Smooth muscle cell (in vitro differentiated cells): ENCODE results near the gene RHEB. TPM values are rescaled to one million over a fixed set of nuclear protein-coding genes. Genes with fewer than 3 reads are reported as not detected.
A peak's percentile ranks its signal among the peaks of the same experiment; 100 is the strongest.

Experiments
- DNase-seq: peaks from one replicate; lab custom pipeline; 2025; ENCODE audit not compliant: unreplicated experiment; lab: John Stamatoyannopoulos, UW
- H2AFZ ChIP-seq: fragments of 200-600 bp; sonication (generic); 2 replicates; pipeline ENCODE4 v1.6.0; 2016; ENCODE audit warnings: antibody characterized with exemption, low read depth, mild to moderate bottlenecking
- H3F3A ChIP-seq: fragments of 200-600 bp; sonication (generic); 2 replicates; pipeline ENCODE4 v1.6.0; 2017; ENCODE audit warnings: antibody characterized with exemption, low read depth
- H3K27ac ChIP-seq: fragments of 200-600 bp; sonication (generic); 2 replicates; pipeline ENCODE4 v1.5.1; 2016; ENCODE audit warnings: low read depth, mild to moderate bottlenecking
- H3K27me3 ChIP-seq: fragments of 200-600 bp; sonication (generic); 2 replicates; pipeline ENCODE4 v1.6.1; 2016; ENCODE audit warnings: low read depth, mild to moderate bottlenecking
- H3K36me3 ChIP-seq: fragments of 200-600 bp; sonication (generic); 2 replicates; pipeline ENCODE4 v1.5.1; 2016; ENCODE audit warnings: low read depth
- H3K4me1 ChIP-seq: fragments of 200-600 bp; sonication (generic); 2 replicates; pipeline ENCODE4 v1.5.1; 2016; ENCODE audit warnings: low read depth
- H3K4me2 ChIP-seq: fragments of 200-600 bp; sonication (generic); 2 replicates; pipeline ENCODE4 v1.6.0; 2016; ENCODE audit warnings: mild to moderate bottlenecking
- H3K4me3 ChIP-seq: fragments of 200-600 bp; sonication (generic); 2 replicates; pipeline ENCODE4 v1.5.1; 2016; ENCODE audit warnings: mild to moderate bottlenecking
- H3K79me2 ChIP-seq: fragments of 200-600 bp; sonication (generic); 2 replicates; pipeline ENCODE4 v1.6.0; 2016; ENCODE audit warnings: low read depth, mild to moderate bottlenecking
- H3K9ac ChIP-seq: fragments of 200-600 bp; sonication (generic); 2 replicates; pipeline ENCODE4 v1.6.0; 2016; ENCODE audit warnings: low read depth
- H3K9me3 ChIP-seq: fragments of 200-600 bp; sonication (generic); replicated peaks from 2 replicates; pipeline ENCODE4 v1.5.1; 2016; ENCODE audit warnings: low read depth
- H4K20me1 ChIP-seq: fragments of 200-600 bp; sonication (generic); 2 replicates; pipeline ENCODE4 v1.6.0; 2016; ENCODE audit warnings: low read depth
- WGBS: methylation state at CpG from one replicate; pipeline ENCODE4 v1.1.7; 2016; ENCODE audit warnings: low lambda C conversion rate; 5-methylcytosine and 5-hydroxymethylcytosine counted together
- polyA plus RNA-seq: library from polyadenylated mRNA; unstranded; fragments of >200 nt; fragmentation: Nextera tagmentation; extraction: Ambion mirVana; gene quantifications from 2 replicates; pipeline ENCODE4 v1.2.1, GENCODE V29; 2016
- total RNA-seq: library from RNA; depleted of rRNA; stranded (reverse); fragments of >200 nt; gene quantifications from 2 replicates; pipeline ENCODE4 v1.2.3, GENCODE V29; 2014
- TF ChIP-seq, protein P1 (sequence below): fragments of 200-600 bp; sonication (generic); IDR thresholded peaks from 2 replicates; pipeline ENCODE4 v1.5.1; 2017; ENCODE audit warnings: borderline replicate concordance, mild to moderate bottlenecking, antibody characterized with exemption; ENCODE audit not compliant: insufficient read depth, poor library complexity, severe bottlenecking

Gene RHEB
- total RNA-seq: 105 and 151 TPM in 2 replicates
- polyA plus RNA-seq: 115 and 118 TPM in 2 replicates

DNA sequence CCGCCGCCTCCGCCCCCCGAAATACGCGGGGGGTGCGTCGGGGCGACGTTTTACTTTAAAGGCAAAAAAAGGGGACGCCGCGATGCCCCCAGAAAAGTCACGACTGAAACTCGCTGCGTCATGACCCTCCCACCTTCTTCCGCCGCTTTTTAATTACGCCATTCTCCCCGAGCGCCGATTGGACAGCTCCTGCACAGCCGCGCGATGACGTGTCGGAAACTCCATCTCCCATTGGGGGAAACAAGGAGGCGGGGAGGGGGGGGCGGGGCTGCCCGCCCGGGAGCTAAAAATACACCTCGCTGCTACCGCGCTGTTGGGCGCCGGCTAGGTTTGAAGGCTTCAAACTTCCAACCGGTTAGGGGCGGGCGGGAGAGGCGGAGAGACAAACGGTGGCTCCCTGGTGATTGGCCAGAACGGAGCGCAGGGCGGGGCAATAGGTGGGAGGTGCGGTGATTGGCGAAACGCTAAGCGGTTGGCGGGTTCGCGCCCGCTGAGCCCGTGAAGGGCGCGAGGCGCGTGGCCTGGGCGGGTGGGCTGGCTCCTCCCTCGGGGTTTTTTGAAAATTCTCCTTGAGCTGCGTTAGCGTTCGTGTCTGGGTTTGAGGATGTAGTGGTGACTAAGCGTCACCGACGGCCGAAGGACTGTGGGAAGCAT is at the start of gene RHEB:
TSS of gene RHEB (minus strand) at position 131 of the 654 bp plus-strand sequence. CDS start 384 bp downstream, outside the sequence.
- Histone ChIP-seq H3K27ac (peak within 1 kb of the TSS; percentile 97), H3K4me3 (peak within 1 kb of the TSS; percentile 94), H3K27me3 (no peaks in the 10 kb centered on the region), H3K79me2 (peaks cover 41% of the 10 kb centered on the region), H4K20me1 (peaks cover 40% of the 10 kb centered on the region), H3K9me3 (no peaks in the 10 kb centered on the region), H3F3A (no peaks in the 10 kb centered on the region), H2AFZ (peak within 1 kb of the TSS; percentile 85), H3K36me3 (no peaks in the 10 kb centered on the region), H3K4me2 (peak within 1 kb of the TSS; percentile 100), H3K9ac (peak within 1 kb of the TSS; percentile 97), H3K4me1 (no peaks in the 10 kb centered on the region)
- peak; percentile 97 for DNase-seq
- TF ChIP-seq, protein P1, sequence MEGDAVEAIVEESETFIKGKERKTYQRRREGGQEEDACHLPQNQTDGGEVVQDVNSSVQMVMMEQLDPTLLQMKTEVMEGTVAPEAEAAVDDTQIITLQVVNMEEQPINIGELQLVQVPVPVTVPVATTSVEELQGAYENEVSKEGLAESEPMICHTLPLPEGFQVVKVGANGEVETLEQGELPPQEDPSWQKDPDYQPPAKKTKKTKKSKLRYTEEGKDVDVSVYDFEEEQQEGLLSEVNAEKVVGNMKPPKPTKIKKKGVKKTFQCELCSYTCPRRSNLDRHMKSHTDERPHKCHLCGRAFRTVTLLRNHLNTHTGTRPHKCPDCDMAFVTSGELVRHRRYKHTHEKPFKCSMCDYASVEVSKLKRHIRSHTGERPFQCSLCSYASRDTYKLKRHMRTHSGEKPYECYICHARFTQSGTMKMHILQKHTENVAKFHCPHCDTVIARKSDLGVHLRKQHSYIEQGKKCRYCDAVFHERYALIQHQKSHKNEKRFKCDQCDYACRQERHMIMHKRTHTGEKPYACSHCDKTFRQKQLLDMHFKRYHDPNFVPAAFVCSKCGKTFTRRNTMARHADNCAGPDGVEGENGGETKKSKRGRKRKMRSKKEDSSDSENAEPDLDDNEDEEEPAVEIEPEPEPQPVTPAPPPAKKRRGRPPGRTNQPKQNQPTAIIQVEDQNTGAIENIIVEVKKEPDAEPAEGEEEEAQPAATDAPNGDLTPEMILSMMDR: no peak
- 3% methylated on average over 48 of the region's 66 CpGs for WGBS

- no peak for DNase-seq
- H3K79me2 ChIP-seq: no peaks in the 10 kb centered on the region
- H2AFZ ChIP-seq: no peak overlapping the region
- H3K27ac ChIP-seq: peak overlapping the region; percentile 9
- WGBS: 51% methylated on average over 8 of the region's 8 CpGs
- H3K4me2 ChIP-seq: no peak overlapping the region
- TF ChIP-seq, protein P1: no peak
- H3K27me3 ChIP-seq: no peaks in the 10 kb centered on the region
- H3K4me3 ChIP-seq: no peak overlapping the region
- no peak overlapping the region for H3K9ac ChIP-seq
- H3K9me3 ChIP-seq: no peaks in the 10 kb centered on the region
- no peaks in the 10 kb centered on the region for H3K4me1 ChIP-seq
- H4K20me1 ChIP-seq: no peaks in the 10 kb centered on the region
- no peaks in the 10 kb centered on the region for H3F3A ChIP-seq
- no peaks in the 10 kb centered on the region for H3K36me3 ChIP-seq
These were observed 47.2 kb upstream of the RHEB start for GRCh38 chr7:151566897-151567320.

DNA sequence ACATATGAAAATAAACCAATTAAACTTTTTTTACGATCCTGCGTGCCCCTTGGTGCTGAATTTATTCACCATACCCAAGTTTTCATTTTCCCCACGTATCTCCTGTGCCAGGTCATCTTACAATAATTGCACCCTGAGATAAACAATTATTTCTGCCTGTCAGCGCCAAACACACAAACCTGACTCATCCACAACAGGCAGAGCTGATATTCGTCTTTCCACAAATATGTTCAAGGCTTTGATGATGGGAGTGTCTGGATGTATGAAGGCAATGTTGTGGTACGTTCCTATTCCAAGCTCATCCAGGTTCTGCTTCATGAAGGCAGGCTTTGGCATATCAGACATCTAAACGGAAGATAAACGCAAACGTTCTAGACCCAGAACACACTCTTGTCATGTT is 45.8 kb upstream of the RHEB start:
- no peak for DNase-seq
- Histone ChIP-seq H3K36me3 (no peaks in the 10 kb centered on the region), H2AFZ (no peak overlapping the region), H3K4me2 (no peak overlapping the region), H3K27ac (no peak overlapping the region), H3K79me2 (no peaks in the 10 kb centered on the region), H4K20me1 (no peaks in the 10 kb centered on the region), H3K27me3 (no peaks in the 10 kb centered on the region), H3F3A (no peaks in the 10 kb centered on the region), H3K4me3 (no peak overlapping the region), H3K9ac (no peak overlapping the region), H3K4me1 (no peaks in the 10 kb centered on the region), H3K9me3 (no peaks in the 10 kb centered on the region)
- WGBS: 70% methylated on average over 9 of the region's 9 CpGs
- TF ChIP-seq, protein P1: no peak

DNA sequence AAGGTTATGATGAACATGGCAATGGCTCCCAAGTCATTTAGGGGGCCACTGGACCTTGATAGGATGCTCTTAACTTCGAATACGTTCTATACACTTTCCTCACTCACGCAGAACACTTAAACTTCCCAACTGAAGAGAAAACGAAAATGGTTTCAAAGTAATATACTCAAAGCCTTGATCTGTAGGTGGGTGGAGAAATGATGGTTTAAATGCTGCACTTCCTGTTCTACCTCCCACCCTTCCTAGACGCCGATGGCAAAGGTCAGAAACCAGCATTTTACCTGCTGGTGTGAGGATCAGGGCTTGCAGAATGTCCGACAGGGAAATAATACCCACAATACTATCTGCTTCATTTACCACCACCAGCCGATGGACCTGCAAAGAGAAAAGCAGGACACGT is 40.5 kb upstream of the RHEB start:
- Histone ChIP-seq H3K4me1 (no peaks in the 10 kb centered on the region), H3K9ac (no peak overlapping the region), H3K79me2 (no peaks in the 10 kb centered on the region), H3K4me2 (no peak overlapping the region), H3K27me3 (no peaks in the 10 kb centered on the region), H4K20me1 (no peaks in the 10 kb centered on the region), H3K27ac (no peak overlapping the region), H3K4me3 (no peak overlapping the region), H3K9me3 (no peaks in the 10 kb centered on the region), H3K36me3 (no peaks in the 10 kb centered on the region), H3F3A (no peaks in the 10 kb centered on the region), H2AFZ (no peak overlapping the region)
- TF ChIP-seq, protein P1: no peak
- 97% methylated on average over 9 of the region's 9 CpGs for WGBS
- DNase-seq: no peak
